ENCODE results near the gene AZIN2.
"Not testable (repeated sequence)": the region's sequence is repeated elsewhere in the genome, so short reads cannot be mapped to it uniquely, and the experiment has no call there.

AZIN2 gene

GRCh38 chr1:33096363-33097005 lies 15.5 kb downstream of the AZIN2 start:
- no peak for DNase-seq

DNA sequence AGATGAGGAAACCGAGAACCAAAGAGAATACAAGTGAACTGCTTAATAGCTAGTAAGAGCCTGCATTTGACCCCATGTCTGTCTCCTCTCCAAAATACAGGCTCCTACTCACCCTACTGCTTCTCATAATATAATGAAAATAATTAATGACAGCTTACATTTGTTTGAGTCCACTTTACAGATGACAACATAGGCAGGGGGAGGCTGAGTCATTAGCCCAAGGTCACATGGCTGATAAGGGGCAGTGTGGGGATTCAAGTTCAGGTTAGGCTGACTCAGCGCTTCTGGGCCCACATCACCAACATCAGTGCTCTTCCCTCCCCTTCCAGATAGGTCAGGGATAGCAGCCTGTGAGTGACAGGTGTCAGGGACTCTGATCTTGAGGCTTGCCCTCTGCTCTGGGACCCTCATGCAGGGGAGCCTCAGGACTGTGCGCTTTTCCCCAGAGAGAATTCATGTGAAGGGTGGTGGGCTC lies 16.2 kb downstream of the AZIN2 start:
- DNase-seq = no peak

GRCh38 chr1:33097762-33098161 lies 16.8 kb downstream of the AZIN2 start:
- no peak for DNase-seq

DNA sequence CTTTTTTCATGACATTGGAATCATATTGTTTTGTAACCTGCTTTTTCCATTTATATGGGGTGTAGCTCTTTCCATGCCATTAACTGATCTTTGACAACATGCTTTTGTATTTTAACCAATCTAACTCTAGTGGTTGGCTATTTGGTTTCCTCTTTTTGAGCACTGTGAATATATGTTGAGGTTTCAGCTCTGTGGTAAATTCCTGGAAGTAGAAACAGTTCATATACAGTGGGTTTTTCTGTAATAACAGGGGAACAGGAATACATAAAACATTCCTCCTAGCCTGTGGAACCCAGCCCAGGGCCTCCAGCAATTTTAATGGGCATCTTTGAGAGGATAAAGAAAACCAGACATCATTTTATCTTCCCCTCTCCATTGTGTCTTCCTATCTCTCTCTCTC lies 17.4 kb downstream of the AZIN2 start:
- no peak for DNase-seq

GRCh38 chr1:33099290-33100118 lies 18.6 kb downstream of the AZIN2 start:
- no peak for DNase-seq

- not testable (repeated sequence) for DNase-seq
These were observed 19.1 kb downstream of the AZIN2 start for GRCh38 chr1:33100119-33100415.

DNA sequence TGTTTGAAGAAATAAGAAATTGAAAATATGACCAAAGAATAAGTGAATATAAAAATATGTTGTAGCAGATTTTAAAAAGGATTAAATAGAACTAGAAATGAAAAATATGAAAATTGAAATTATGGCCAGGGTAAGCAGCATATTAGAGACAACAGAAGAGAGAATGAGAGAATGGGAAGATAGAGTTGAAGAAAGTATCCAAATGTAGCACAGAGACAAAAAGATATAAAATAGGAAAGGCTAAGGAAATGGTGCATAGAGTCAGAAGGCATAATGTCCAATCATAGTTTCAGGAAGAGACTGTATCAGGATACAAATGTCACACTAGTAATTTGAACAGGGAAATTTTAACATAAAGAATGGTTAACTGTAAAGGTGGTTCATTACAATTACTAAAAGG lies 29.5 kb downstream of the AZIN2 start:
- no peak for DNase-seq

GRCh38 chr1:33111965-33112364 lies 31.0 kb downstream of the AZIN2 start:
- DNase-seq = no peak

DNA sequence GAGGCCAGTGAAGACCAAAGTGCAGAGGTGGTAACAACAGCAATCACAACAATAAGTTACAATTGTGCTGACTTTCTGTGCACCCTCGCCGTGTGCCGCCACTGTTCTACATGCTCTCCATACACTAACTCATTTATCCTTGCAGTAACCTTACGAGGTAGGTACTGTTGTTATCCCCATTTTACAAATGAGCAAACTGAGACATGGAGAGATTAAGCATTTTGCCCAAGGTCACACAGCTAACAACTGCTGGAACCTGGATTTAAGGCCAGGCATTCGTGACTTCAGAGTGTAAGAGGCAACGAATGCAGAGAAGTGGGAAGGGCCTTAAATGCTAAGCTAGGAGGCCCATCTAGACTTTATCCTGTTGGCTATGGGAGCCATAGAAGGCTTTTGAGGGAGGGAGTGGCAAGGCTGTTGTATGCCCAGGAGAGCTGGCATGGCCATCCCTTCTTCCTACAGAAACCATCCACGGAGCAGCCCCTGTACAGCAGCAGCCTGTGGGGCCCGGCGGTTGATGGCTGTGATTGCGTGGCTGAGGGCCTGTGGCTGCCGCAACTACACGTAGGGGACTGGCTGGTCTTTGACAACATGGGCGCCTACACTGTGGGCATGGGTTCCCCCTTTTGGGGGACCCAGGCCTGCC lies 36.6 kb downstream of the AZIN2 start:
- DNase-seq = no peak

DNA sequence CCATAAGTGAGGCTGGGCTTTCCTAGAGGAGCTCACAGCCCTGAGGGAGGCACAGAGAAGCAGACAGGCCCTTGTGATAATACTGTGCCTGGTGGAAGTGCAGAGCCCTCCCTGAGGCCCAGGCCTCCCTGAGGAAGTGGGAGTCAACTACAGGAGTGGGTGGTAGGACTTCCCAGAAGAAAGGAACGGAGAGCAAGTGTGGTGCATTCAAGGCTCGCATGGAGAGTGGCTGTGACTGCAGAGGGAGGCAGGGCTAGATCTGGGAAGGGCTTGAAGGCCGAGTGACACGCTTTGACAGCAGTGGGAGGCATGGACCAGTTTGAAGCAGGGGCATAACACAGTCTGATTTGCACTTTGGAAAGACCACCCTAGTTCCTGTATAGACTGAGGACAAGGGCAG lies 37.3 kb downstream of the AZIN2 start:
- no peak for DNase-seq

GRCh38 chr1:33119050-33119449 lies 38.1 kb downstream of the AZIN2 start:
- DNase-seq = no peak

- DNase-seq = no peak
These were observed 38.7 kb downstream of the AZIN2 start for GRCh38 chr1:33119532-33120217.

GRCh38 chr1:33120436-33121231 lies 39.7 kb downstream of the AZIN2 start:
- no peak for DNase-seq

- DNase-seq = no peak
These were observed 40.8 kb downstream of the AZIN2 start for GRCh38 chr1:33121728-33122127.

- DNase-seq = no peak
These were observed 41.7 kb downstream of the AZIN2 start for GRCh38 chr1:33122483-33123178.

DNA sequence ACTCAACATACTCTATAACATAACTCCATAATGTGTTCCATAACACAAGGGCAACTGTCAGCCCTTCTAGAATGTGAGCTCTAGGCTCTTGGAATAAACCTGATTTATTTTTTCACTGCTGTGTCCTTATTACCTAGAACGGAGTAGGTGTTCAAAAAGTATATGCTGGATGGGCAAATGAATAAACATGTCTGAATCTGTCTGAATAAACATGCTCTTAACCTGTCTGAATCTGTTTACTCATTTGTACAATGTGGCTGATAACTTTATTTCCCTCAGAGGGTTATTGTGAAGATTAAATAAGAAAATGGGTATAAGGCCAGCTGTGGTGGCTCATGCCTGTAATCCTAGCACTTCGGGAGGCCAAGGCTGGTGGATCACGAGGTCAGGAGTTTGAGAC lies 42.3 kb downstream of the AZIN2 start:
- DNase-seq = no peak

DNA sequence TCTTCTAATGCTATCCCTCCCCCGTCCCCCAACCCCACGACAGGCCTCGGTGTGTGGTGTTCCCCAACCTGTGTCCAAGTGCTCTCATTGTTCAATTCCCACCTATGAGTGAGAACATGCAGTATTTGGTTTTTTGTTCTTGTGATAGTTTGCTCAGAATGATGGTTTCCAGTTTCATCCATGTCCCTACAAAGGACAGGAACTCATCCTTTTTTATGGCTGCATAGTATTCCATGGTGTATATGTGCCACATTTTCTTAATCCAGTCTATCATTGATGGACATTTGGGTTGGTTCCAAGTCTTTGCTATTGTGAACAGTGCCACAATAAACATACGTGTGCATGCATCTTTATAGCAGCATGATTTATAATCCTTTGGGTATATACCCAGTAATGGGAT lies 43.7 kb downstream of the AZIN2 start:
- not testable (repeated sequence) for DNase-seq

GRCh38 chr1:33126411-33127000 lies 45.6 kb downstream of the AZIN2 start:
- DNase-seq = no peak

DNA sequence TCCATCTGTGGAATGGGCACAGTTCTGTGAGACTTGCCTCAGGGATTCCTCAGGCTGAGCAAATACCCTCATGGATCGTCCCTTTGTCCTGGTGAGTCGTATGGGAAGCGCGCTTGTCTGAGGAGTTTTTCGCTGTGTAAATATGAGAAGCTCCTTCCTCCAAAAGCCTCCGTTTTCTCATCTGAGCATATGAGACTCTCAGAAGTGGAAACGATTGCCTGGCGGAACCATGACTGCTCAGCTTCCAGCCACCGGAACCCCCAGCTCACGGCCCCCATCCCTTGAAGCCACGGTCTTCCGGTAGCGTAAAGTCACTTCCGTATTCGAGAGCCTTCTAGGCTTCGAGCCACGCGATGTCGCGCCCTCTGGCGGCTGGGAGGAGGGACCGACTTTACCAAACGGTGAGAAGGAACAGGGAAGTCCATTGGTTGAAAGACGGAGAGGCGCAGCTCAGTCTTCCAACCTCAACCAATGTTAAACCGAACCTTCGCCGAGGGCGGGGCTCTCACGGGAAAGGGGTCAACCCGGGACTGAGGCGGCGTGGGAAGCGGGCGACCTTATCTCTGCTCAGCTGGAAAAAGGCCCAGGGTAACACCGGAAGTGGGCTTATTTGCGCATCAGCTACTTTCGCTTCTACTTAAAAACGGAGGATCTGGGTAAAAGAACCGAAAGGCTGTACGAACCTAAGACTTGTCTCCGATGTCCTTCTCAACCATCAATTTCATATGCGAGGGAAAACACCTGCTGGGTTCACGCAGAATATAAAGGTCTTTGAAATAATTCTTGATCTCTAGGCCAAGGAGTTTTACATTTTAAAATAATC lies 46.3 kb downstream of the AZIN2 start:
- DNase-seq = peak; percentile 89

- no peak for DNase-seq
These were observed 47.8 kb downstream of the AZIN2 start for GRCh38 chr1:33128781-33129180.

DNA sequence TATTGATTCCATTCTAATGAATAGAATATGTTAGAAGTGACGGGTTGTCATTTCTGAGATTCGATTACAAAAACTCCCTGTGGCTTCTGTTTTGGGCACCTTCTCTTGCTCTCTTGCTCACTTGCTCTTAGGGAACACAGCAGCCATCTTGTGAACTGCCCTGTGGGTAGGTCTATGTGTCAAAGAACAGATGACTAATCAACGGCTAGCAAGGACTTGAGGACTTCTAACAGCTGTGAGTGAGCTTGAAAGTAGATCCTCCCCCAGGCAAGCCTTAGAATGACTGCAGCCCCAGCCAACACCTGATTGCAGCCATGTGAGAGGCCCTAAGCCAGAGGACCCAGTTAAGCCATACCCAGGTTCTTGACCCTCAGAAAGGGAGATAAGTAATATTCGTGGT lies 49.3 kb downstream of the AZIN2 start:
- no peak for DNase-seq
